Measurements from ENCODE around the gene USP43.

Gene USP43

GRCh38 chr17:9771465-9771864 lies 126.1 kb downstream of the USP43 start:
- no peak for DNase-seq

GRCh38 chr17:9772658-9773057 lies 127.3 kb downstream of the USP43 start:
- no peak for DNase-seq

- no peak for DNase-seq
Observed at GRCh38 chr17:9776911-9777310, 131.6 kb downstream of the USP43 start.

All from nucleus accumbens (tissue), 56 donors.